Tracheal epithelial cell (primary cell): Measurements from ENCODE around the gene HILPDA. TPM values are rescaled to one million over a fixed set of nuclear protein-coding genes. Genes with fewer than 3 reads are reported as not detected.

ENCODE experiments used
- total RNA-seq: library from RNA; depleted of rRNA; stranded (reverse); fragments of >200 nt; gene quantifications from 2 replicates; pipeline ENCODE4 v1.2.1, GENCODE V29; 2014

Gene HILPDA
- 44.1 and 121 TPM in 2 replicates for total RNA-seq

GRCh38 chr7:128455543-128456254 lies at the start of gene HILPDA:
HILPDA (plus strand) TSS chr7:128455878; CDS start chr7:128457269, 1,391 bp downstream.

GRCh38 chr7:128409596-128410450 lies 45.9 kb upstream of the HILPDA start, which contains the start of gene IMPDH1:
IMPDH1 (minus strand) TSS chr7:128409982; CDS start chr7:128409901, 81 bp downstream.

GRCh38 chr7:128476402-128477335 lies 21.0 kb downstream of the HILPDA start, which contains the start of gene METTL2B:
METTL2B (plus strand) TSS chr7:128476748; CDS start chr7:128476766, 18 bp downstream.

Other genes starting within 250 kb of the HILPDA start
- 0.21 and 0.24 TPM in 2 replicates for gene LEP, start 214.6 kb upstream of the HILPDA start, total RNA-seq
- 9.6 and 22.4 TPM in 2 replicates for gene RBM28, start 112.0 kb upstream of the HILPDA start, total RNA-seq
- under 0.01 and 0.85 TPM in 2 replicates for gene PRRT4, start 94.2 kb upstream of the HILPDA start, total RNA-seq
- 61.2 and 66.0 TPM in 2 replicates for gene IMPDH1, start 45.9 kb upstream of the HILPDA start, total RNA-seq
- 44.5 and 52.8 TPM in 2 replicates for gene METTL2B, start 20.9 kb downstream of the HILPDA start, total RNA-seq
- 0.24 TPM in 1 of 2 replicates, not detected in the other for gene GARIN1A, start 216.4 kb downstream of the HILPDA start, total RNA-seq